HG02943 (cell line): ENCODE measurements around the gene SLIT3.

Source experiments
- ATAC-seq: cut with Tn5 transposase; IDR thresholded peaks from one replicate; pipeline ENCODE4 v1.9.1; 2021; ENCODE audit warnings: mild to moderate bottlenecking, low read depth, moderate library complexity; ENCODE audit not compliant: unreplicated experiment

Gene SLIT3

GRCh38 chr5:168672016-168672415, 628.9 kb downstream of the SLIT3 start:
- no peak for ATAC-seq

- no peak for ATAC-seq
Observed at GRCh38 chr5:168670881-168671575, 629.9 kb downstream of the SLIT3 start.

- ATAC-seq, result no peak
Observed at GRCh38 chr5:168669668-168670378, 631.1 kb downstream of the SLIT3 start.

GRCh38 chr5:168669156-168669555, 631.8 kb downstream of the SLIT3 start:
- no peak for ATAC-seq

GRCh38 chr5:168668078-168668477, 632.9 kb downstream of the SLIT3 start:
- ATAC-seq, result no peak

- no peak for ATAC-seq
Observed at GRCh38 chr5:168667301-168667840, 633.6 kb downstream of the SLIT3 start.

- no peak for ATAC-seq
Observed at GRCh38 chr5:168666356-168666755, 634.6 kb downstream of the SLIT3 start.

- no peak for ATAC-seq
Observed at GRCh38 chr5:168663276-168664004, 637.5 kb downstream of the SLIT3 start.

- no peak for ATAC-seq
Observed at GRCh38 chr5:168661593-168662485, 639.1 kb downstream of the SLIT3 start.

- ATAC-seq, result no peak
Observed at GRCh38 chr5:168660691-168661090, 640.2 kb downstream of the SLIT3 start.

GRCh38 chr5:168659286-168659847, 641.6 kb downstream of the SLIT3 start:
- ATAC-seq, result no peak

- ATAC-seq, result no peak
Observed at GRCh38 chr5:168658394-168658793, 642.5 kb downstream of the SLIT3 start.

- no peak for ATAC-seq
Observed at GRCh38 chr5:168656633-168657032, 644.3 kb downstream of the SLIT3 start.

GRCh38 chr5:168655316-168655715, 645.6 kb downstream of the SLIT3 start:
- no peak for ATAC-seq

GRCh38 chr5:168654211-168654721, 646.7 kb downstream of the SLIT3 start:
- ATAC-seq, result no peak

GRCh38 chr5:168653626-168654025, 647.3 kb downstream of the SLIT3 start:
- no peak for ATAC-seq

GRCh38 chr5:168651648-168652047, 649.3 kb downstream of the SLIT3 start:
- no peak for ATAC-seq

- no peak for ATAC-seq
Observed at GRCh38 chr5:168649306-168649705, 651.6 kb downstream of the SLIT3 start.

GRCh38 chr5:168648576-168648975, 652.4 kb downstream of the SLIT3 start:
- no peak for ATAC-seq

GRCh38 chr5:168648016-168648415, 652.9 kb downstream of the SLIT3 start:
- ATAC-seq, result no peak
